CD4-positive, alpha-beta T cell treated with Interleukin-17A for 4 hours (primary cell): Measurements from ENCODE around the gene TRANK1.
"Not testable (repeated sequence)": the region's sequence is repeated elsewhere in the genome, so short reads cannot be mapped to it uniquely, and the experiment has no call there.

Experiments
- DNase-seq: peaks from one replicate; pipeline ENCODE4 v3.0.0-alpha.2; 2020; ENCODE audit warnings: mixed read lengths

Gene TRANK1

GRCh38 chr3:36957063-36957462, 12.2 kb upstream of the TRANK1 start:
- no peak for DNase-seq

GRCh38 chr3:36956155-36956554, 11.3 kb upstream of the TRANK1 start:
- no peak for DNase-seq

DNA sequence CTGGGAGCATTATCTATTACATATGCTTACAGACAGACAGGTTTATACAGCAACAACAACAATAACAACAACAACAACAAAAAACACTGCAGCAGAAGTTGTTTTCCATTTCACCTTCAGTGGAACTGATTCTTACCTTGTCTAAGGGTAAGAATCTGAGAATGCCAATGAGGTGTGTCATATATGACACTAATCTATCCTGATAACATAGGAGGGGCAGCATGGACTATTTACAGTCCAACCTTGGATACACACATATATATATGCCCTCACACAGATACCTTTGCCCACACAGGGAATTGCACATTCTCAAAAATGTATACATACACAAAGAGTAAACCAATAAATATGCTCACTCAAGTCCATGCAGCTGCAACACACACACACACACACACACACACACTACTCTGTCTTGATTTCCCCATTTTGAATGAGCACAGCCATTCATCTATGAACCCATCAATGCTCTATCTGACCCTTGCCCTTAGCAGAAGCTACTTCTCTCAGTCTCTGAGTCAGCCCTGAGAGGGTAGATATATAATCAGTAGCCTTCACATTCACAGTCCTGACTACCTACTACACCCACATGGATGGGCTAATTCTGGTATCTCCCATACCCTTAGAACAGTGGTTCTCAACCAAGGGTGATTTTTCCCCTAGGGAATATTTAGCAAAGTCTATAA, 9.7 kb upstream of the TRANK1 start:
- no peak for DNase-seq

DNA sequence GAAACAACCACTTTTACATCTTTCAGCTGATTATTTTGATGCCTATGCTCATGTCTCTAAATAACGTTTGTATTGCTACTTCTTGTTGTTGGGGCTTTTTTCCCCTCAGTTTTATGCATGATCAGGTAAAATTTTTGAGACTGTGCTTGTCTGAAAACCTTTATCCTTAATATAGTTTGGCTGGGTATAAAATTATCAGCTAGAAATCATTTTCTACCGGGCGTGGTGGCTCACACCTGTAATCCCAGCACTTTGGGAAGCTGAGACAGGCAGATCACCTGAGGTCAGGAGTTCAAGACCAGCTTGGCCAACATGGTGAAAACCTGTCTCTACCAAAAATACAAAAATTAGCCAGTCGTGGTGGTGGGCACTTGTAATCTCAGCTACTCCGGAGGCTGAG, 3.0 kb upstream of the TRANK1 start:
- DNase-seq: not testable (repeated sequence)

DNA sequence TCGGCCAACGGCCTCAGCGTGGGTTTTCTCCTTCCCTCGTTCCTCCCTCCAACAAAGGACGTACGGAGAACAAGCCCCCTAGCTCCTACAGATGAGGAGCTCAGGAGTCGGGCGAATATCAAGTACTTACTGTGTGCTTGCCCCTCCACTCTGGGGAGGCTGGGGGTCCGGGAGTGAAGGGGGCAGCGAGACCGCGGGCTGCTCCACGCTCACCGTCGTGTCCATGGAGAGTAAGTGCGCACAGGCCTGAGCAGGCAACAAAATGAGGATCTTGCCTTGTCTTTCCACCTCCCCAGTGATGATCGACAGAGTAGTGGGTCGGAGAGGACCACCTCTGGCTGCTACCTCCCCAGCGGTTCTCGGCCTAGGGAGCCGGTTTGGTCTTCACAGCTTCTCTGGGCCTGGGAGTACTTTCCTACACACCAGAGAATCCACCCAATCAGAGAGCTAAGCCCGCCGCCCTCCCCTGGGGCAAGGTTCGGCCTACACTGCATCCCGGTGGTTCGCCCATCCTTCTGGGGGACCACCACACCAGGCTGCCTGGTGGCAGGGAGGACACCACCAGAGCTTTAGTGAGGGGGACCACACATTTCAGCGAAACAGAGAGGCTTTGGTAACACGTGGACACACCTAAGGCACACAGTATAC, 603 bp upstream of the TRANK1 start:
- DNase-seq: no peak

- DNase-seq: peak; percentile 56
These were observed 728 bp downstream of the TRANK1 start for GRCh38 chr3:36944012-36944640.

DNA sequence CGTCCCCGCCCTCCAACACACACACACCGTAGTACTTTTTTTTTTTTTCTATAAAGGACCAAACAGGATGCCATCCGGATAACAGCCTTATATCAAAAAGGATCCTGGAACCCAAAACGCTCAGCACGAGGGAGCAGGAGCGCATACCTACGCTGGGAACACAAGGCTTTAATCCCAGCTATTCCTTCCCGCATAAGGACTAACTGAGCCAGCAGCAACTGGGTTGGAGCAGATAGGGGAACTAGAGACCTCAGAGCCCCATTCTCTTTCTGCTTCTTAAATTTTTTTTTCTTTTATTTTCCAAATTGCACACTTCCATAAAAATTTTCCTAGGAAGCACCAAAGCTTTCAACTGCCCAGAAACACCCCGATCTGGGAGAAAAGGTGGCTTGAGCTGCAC, 1.3 kb downstream of the TRANK1 start:
- DNase-seq: no peak

DNA sequence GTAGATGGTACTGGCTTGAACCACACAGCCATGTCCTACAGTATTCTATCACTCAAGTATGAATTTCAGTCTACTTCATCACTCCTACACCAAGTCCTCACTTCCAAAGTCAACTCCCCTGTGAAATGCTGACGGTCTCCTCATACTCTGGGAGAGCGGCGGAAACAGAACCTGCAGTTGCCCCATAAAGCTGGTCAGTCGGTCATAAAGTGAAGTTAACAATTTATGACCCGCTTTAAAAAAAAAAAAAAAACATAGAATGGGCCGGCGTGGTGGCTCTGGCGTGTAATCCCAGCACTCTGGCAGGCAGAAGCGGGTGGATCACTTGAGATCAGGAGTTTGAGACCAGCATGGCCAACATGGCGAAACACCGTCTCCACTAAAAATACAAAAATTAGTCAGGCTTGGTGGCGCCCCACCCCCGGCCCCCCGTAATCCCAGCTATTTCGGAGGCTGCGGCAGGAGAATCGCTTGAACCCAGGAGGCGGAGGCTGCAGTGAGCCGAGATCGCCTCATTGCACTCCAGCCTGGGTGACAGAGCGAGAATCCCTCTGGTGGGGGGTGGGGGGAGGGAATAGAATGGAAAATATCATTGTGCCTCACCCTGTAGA, 2.1 kb downstream of the TRANK1 start:
- DNase-seq: no peak

DNA sequence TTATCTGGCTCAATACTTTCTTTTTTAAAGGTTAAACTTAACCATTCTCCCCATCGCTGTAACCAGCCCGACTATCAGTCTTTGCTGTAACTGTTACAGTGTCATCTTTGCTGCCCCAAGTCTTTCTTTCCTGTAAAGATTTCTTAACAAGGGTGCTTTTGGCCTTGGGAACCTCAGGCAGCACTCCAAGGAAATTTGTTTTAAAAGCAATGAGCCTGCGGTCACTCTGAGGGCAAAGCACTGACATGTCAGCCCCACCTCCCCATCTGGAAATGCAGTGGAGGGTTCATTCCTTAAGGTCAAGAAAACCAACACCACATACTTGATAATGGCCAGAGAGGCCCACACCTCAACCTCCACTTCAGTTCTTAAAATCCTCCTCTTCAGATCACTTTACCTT, 3.2 kb downstream of the TRANK1 start:
- no peak for DNase-seq

- DNase-seq: no peak
These were observed 3.7 kb downstream of the TRANK1 start for GRCh38 chr3:36941162-36941561.

- DNase-seq: no peak
These were observed 7.4 kb downstream of the TRANK1 start for GRCh38 chr3:36937492-36937891.

- DNase-seq: no peak
These were observed 11.1 kb downstream of the TRANK1 start for GRCh38 chr3:36933540-36934296.

DNA sequence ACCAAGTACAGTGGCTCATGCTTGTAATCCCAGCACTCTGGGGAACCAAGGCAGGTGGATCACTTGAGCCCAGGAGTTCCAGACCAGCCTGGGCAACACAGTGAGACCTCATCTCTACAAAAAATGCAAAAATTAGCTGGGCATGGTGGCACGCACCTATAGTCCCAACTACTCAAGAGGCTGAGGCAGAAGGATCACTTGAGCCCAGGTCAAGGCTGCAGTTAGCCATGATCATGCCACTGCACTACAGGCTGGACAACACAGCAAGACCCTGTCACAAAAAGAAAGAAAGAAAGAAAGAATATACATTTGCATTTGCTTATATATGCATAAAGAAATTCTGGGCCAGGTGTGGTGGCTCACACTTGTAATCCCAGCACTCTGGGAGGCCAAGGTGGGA, 13.4 kb downstream of the TRANK1 start:
- DNase-seq: not testable (repeated sequence)

GRCh38 chr3:36928220-36928619, 16.6 kb downstream of the TRANK1 start:
- no peak for DNase-seq

DNA sequence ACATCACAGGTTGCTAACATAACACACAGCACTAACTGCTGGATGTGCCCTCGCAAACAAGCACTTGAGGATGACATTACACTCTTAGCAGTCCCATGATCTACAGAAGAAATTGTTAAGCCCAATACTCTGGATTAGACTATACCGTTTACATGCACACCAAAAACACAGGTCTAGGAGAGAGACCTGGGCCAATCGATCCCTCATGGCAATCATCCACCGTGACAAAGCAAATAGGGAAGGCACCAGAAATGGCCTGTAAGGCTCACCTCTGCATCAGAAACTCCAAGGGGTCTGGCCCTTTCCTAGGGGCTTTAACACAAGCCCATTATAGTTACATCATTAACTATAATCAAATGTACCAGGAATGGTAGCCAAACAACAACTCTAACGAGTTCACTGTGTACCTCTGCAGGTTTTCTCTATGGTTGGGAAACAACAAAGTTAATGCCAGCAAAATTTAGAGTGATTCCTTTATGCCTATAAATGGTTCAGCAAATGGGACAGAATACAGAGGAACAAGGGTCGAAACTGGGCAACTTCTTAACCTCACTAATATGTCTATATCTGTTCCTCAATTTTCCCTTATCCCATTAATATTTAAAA, 18.5 kb downstream of the TRANK1 start:
- no peak for DNase-seq

DNA sequence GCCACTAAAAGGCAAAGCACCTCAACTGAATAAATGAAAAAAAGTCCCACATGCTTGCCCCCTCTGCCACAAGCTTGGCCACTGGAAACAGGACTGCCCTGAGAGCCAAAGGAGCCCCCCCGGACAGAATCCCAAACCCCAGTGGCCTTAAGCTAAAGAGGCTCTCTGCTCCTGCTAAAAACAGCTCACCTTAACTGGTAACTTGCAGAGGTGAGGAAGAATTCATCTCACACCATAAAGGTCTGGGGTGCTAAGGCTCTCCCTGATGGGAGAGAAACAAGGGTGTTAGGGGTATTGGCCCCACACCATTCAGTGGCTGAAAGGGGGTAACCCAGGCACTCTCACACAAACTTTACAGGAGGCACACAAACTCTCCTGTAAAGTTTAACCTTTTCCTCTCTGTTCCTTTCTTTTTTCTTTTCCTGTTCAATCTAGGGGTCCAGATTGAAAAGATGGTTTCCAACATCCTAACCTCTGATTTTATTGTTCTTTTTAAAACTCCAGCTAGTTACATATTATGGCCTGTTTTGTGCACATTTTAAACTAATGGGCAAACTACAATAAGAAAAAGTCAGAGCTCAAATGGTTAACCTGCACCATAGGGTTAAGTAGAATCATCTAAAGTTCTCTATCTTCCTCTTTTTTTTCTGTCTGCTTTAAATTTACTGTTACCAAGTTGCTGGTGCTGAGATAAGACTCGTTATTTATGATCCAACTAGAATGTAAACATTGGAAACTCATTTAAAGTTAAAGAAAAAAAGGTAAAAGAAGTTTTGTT, 19.9 kb downstream of the TRANK1 start:
- DNase-seq: no peak

- DNase-seq: no peak
These were observed 20.7 kb downstream of the TRANK1 start for GRCh38 chr3:36923981-36924743.

DNA sequence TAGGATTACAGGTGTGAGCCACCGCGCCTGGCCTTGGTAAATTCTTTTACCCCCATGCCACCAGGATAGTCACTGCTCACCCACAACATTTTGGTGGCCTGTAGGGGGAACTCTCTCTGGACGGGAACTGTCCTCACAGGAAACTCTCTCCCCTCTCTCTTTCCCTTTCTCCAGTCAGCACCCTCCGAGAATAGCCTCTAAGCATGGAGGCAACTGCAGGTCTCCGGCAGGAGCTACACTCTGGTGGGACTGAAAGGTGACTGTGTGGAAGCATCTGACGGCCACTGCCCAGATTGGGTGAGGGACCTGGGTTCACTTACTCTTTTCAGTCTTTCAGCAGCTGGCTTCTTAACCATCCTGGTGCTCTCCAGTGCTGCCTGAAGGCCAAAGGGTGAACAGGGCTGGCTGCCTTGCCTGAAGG, 21.3 kb downstream of the TRANK1 start:
- no peak for DNase-seq

GRCh38 chr3:36920884-36921567, 23.8 kb downstream of the TRANK1 start:
- DNase-seq: no peak

- DNase-seq: no peak
These were observed 25.3 kb downstream of the TRANK1 start for GRCh38 chr3:36919439-36920160.
